Epithelial cell of proximal tubule (primary cell): Measurements from ENCODE around the gene NUP93. TPM values are rescaled to one million over a fixed set of nuclear protein-coding genes. Genes with fewer than 3 reads are reported as not detected.

Source experiments
- DNase-seq: peaks from one replicate; pipeline ENCODE4 v3.0.0-alpha.2; 2011; ENCODE audit warnings: low read depth
- H3K4me3 ChIP-seq: 2 replicates; pipeline ENCODE4 v1.5.1; 2011; ENCODE audit warnings: low read depth, mild to moderate bottlenecking, low read length
- CTCF ChIP-seq: conservative IDR thresholded peaks from 2 replicates; pipeline ENCODE4 v1.5.1; 2012; ENCODE audit warnings: low read depth, mild to moderate bottlenecking, low read length
- total RNA-seq: library from RNA; depleted of rRNA; stranded (reverse); fragments of >200 nt; gene quantifications from 2 replicates; pipeline ENCODE4 v1.2.3, GENCODE V29; 2015

Gene NUP93
- total RNA-seq, 1 donor from 2014 or later = 92.5 TPM

- no peak overlapping the region for H3K4me3 ChIP-seq
- TF ChIP-seq CTCF = no peak
- DNase-seq = no peak
These were observed 130.5 kb downstream of the NUP93 start for GRCh38 chr16:56860226-56861020.

- no peak for DNase-seq
- H3K4me3 ChIP-seq = no peak overlapping the region
These were observed 131.2 kb downstream of the NUP93 start for GRCh38 chr16:56861092-56861610.

DNA sequence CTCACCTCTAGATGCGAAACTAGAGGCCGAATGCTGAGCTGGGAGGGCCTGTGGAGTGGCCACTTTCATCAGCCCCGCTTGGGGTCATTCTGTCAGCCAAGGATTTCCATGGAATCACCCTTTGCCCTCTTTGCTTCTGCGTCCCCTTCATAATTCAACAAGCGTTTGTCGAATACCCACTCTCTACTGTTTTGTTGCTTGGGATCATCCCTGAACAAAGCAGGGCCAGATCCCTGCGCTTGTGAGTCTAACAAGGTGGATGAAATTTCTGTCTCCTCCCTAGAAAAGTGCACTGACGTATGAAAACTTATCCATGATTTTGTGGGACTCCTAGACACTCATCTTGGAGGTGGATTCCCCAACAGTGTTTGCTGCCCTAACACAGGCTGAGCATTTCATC, 131.8 kb downstream of the NUP93 start:
- DNase-seq = no peak
- no peak overlapping the region for H3K4me3 ChIP-seq
- no peak for TF ChIP-seq CTCF

More at GRCh38 chr16:56861092-56861610, 131.2 kb downstream of the NUP93 start:
- no peak for TF ChIP-seq CTCF

DNA sequence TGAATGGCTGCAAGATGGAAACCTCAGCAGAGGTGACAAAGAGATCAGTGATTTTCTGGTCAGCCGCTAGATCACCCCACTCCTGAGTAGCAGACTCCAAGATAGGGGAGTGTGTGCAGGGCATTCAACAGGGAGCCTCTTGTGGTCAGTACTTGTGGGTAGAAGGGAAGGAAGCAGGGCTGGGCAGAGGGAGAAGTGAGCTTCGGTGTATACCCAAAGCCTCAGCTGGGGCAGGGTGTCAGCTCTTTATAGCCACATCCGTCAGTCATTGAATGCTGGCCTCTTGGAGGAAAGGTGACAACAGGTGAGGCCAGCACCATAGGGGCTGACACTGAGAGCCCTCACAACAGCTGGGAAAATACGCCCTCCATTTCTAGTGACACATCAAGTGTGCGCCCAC, 132.8 kb downstream of the NUP93 start:
- DNase-seq = no peak
- TF ChIP-seq CTCF = no peak
- H3K4me3 ChIP-seq = no peak overlapping the region

GRCh38 chr16:56864960-56865359, 135.0 kb downstream of the NUP93 start, which contains the start of gene SLC12A3:
TSS of gene SLC12A3 (plus strand) at chr16:56865207. CDS start at chr16:56865236, 29 bp downstream.
- H3K4me3 ChIP-seq = no peak within 1 kb of the TSS
- no peak for TF ChIP-seq CTCF

DNA sequence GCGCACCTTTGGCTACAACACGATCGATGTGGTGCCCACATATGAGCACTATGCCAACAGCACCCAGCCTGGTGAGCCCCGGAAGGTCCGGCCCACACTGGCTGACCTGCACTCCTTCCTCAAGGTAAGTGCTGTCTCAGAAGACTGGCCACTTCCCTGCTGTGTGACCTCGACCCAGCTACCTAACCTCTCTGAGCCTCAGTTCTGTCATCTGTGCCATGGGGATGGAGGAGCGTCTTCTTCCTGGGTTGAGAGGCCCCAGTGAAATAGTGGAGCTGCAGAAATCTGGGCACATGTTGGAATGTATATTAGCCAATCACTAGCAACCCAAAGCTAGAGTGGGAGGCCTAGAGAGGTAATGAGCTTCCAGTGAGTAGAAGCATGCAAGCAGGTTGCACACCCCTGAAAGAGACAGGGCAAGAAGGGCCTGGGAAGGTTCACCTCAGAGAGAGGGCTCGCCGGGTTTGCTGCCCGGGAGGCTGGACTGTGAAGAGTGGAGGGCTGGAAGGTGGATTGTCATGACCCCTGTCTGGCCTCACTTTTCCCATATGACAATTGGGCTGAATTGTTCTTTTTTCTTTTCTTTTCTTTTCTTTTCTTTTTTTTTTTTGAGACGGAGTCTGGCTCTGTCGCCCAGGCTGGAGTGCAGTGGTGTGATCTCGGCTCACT, 135.6 kb downstream of the NUP93 start:
- no peak overlapping the region for H3K4me3 ChIP-seq
- TF ChIP-seq CTCF = no peak
- DNase-seq = no peak

More at GRCh38 chr16:56864960-56865359, 135.0 kb downstream of the NUP93 start, which contains the start of gene SLC12A3:
- no peak for DNase-seq
